Peyer's patch (tissue), 4 donors: ENCODE results near the gene EDN2.

ENCODE experiments used
- CTCF ChIP-seq, 6 experiments: fragments of 450-650 bp in 4 of 6; fragments of 200-600 bp in 2 of 6; sonication (generic) in 1 of 6; IDR thresholded peaks; one replicate each; pipeline ENCODE4 v1.5.1; 2017 to 2019; ENCODE audit warnings: antibody characterized with exemption in 6 of 6, mild to moderate bottlenecking in 3 of 6, moderate library complexity in 1 of 6
- POLR2A ChIP-seq, 2 donors: fragments of 450-650 bp; IDR thresholded peaks; one replicate each; pipeline ENCODE4 v1.5.1; 2017; ENCODE audit warnings: antibody characterized with exemption in 2 of 2, mild to moderate bottlenecking in 2 of 2, moderate library complexity in 2 of 2

DNA sequence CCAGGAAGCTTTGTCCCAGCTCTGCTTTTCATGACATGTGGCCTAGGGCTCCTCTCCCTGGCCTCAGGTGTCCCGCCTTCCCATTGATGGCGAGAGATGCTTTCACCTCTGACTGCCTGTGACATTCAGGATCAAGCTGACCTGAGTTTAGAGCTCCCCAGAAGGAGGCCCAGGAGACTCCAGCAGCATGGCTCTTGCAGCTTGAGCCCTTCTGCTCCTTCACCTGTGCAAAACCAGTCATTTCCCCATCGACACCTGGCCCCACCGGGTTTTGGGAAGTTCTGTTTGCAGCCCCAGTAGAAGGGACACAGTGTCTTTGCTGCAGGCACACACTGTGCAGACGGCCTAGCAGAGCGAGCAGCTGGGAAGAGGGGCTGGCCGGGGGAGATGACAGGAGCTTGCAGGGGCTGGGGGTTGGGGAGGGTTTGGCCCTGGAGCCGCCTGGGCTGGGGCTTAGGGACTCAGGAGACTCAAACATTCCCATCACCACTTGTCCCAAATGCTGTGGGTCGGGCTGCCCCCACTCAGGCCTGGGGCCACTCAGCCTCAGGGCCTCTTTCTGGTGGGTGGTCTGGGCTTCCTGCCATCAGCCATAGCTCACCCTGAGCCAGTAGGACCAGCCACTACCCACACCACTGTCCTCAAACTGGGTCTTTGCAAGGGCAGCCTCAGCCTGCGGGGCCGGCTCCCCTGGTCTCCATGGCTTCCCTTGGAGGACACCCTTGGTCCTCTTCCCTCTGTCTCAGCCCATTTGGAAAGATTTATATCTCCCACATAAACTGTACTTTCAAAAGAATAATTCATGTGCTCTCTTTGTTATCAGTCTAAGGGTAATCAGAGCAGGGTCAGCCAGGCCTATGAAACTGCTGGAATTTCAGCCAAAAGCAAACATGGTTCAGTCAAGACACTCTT is 3.8 kb upstream of the EDN2 start:
- TF ChIP-seq CTCF (IDR thresholded peaks at IDR 0.05) (no peak), POLR2A (IDR thresholded peaks at IDR 0.05) (no peak)
